Lung (tissue), 12 donors: ENCODE data around the gene PCDHB6. TPM values are rescaled to one million over a fixed set of nuclear protein-coding genes. Genes with fewer than 3 reads are reported as not detected.
"Not testable (repeated sequence)": the region's sequence is repeated elsewhere in the genome, so short reads cannot be mapped to it uniquely, and the experiment has no call there.

Experiments
- ATAC-seq: fragments of 200-7000 bp; cut with Tn5 transposase; one replicate; pipeline ENCODE4 v1.9.1; 2020; ENCODE audit warnings: moderate number of reproducible peaks; ENCODE audit not compliant: insufficient read depth, low FRiP score
- DNase-seq, 3 donors: peaks; one replicate each; pipeline ENCODE4 v3.0.0-alpha.2; 2013 to 2017
- H3K27ac ChIP-seq, 2 donors: one replicate each; pipeline ENCODE4 v1.5.1; 2013; ENCODE audit warnings: mild to moderate bottlenecking in 2 of 2, moderate library complexity in 2 of 2, control low read depth in 1 of 2, inconsistent platforms in 1 of 2, low read depth in 1 of 2, low read length in 1 of 2
- H3K27me3 ChIP-seq, 3 donors: one replicate each; pipeline ENCODE4 v1.5.1; 2013; ENCODE audit warnings: low read length in 2 of 3; ENCODE audit not compliant: control insufficient read depth in 3 of 3, insufficient read depth in 3 of 3
- H3K36me3 ChIP-seq, 4 donors: one replicate each; pipeline ENCODE4 v1.5.1; 2013; ENCODE audit warnings: low read length in 4 of 4, mild to moderate bottlenecking in 1 of 4, moderate library complexity in 1 of 4; ENCODE audit not compliant: control insufficient read depth in 4 of 4, insufficient read depth in 4 of 4
- H3K4me1 ChIP-seq, 5 donors: one replicate each; pipeline ENCODE4 v1.5.1; 2013; ENCODE audit warnings: low read length in 5 of 5, mild to moderate bottlenecking in 2 of 5, moderate library complexity in 1 of 5; ENCODE audit not compliant: control insufficient read depth in 5 of 5, insufficient read depth in 5 of 5
- H3K4me3 ChIP-seq: one replicate; pipeline ENCODE4 v1.5.1; 2013; ENCODE audit warnings: mild to moderate bottlenecking, control low read depth, moderate library complexity
- H3K9ac ChIP-seq, 2 donors: one replicate each; pipeline ENCODE4 v1.5.1; 2013; ENCODE audit warnings: low read length in 2 of 2, control low read depth in 1 of 2; ENCODE audit not compliant: insufficient read depth in 1 of 2
- H3K9me3 ChIP-seq, 4 donors: one replicate each; pipeline ENCODE4 v1.5.1; 2013; ENCODE audit warnings: low read length in 3 of 4, mild to moderate bottlenecking in 1 of 4, moderate library complexity in 1 of 4; ENCODE audit not compliant: control insufficient read depth in 4 of 4, insufficient read depth in 3 of 4
- WGBS, 2 donors: extraction: QIAGEN DNeasy Blood & Tissue Kit; methylation state at CpG; one replicate each; pipeline ENCODE4 v1.1.7; 2013; 5-methylcytosine and 5-hydroxymethylcytosine counted together
- polyA plus RNA-seq, 2 donors: library from polyadenylated mRNA; stranded (reverse); fragments of 200-250 nt; gene quantifications; one replicate each; pipeline ENCODE4 v1.2.1, GENCODE V29; 2013
- total RNA-seq, 2 donors: library from RNA; depleted of rRNA in 1 of 2; stranded (reverse); fragments of >200 nt in 1 of 2; gene quantifications; one replicate each; pipeline ENCODE4 v1.2.1, GENCODE V29; 2014 to 2021
- TF ChIP-seq, protein P1 (sequence below): IDR thresholded peaks from 2 replicates; pipeline ENCODE4 v1.5.1; 2012; ENCODE audit warnings: mild to moderate bottlenecking; ENCODE audit errors: control extremely low read depth, extremely low read depth
- donor health status: control.
- donor health status: control.
- donor health status: Bipolar disorder and iron deficiency.
- donor health status: healthy.
- donor health status: DM: yes; HTN: yes; CAD: no.

The PCDHB6 gene
- total and polyA plus RNA-seq, 4 donors, result 0.16 to 1.7 (median 0.66) TPM

DNA sequence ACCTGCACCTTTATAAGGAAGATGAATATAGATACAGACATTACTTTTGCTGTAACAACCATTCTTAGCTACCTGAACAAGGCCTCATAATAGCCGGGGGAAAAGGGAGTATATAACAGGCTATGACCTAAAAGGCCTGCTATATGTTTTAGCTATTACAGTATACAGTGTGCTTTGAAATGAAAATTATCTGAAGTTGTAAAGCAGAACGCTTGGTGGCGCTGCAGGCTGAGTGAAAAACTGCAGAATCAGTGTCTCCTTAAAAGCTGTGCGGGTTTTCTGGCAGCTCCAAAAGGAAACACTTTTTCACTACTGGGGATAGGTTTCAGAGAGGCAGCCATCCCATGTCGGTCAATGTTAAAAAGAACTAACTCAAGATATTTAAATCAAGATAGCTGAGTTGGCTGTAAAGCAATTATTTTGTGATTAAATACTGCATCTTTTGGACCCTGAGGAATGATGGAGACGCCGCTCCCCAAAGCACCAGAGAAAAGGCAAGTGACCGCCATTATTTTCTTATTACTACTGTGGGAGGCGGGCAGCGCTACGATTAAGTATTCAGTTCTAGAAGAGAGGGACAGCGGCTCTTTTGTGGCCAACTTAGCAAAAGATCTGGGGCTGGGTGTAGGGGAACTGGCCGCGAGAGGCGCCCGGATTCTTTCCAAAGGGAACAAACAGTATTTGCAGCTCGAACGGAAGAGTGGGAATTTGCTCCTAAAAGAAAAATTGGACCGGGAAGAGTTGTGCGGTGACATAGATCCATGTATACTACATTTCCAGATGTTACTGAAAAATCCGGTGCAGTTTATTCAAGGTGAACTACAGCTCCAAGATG lies 5.9 kb downstream of the PCDHB6 start:
- no peaks in the 10 kb centered on the region for H3K36me3 ChIP-seq
- H3K9me3 ChIP-seq, result peaks cover 0 to 41% (median 14%) of the 10 kb centered on the region in 4 donors
- H3K4me1 ChIP-seq, result no peaks in the 10 kb centered on the region
- no peak for ATAC-seq
- TF ChIP-seq, protein P1, sequence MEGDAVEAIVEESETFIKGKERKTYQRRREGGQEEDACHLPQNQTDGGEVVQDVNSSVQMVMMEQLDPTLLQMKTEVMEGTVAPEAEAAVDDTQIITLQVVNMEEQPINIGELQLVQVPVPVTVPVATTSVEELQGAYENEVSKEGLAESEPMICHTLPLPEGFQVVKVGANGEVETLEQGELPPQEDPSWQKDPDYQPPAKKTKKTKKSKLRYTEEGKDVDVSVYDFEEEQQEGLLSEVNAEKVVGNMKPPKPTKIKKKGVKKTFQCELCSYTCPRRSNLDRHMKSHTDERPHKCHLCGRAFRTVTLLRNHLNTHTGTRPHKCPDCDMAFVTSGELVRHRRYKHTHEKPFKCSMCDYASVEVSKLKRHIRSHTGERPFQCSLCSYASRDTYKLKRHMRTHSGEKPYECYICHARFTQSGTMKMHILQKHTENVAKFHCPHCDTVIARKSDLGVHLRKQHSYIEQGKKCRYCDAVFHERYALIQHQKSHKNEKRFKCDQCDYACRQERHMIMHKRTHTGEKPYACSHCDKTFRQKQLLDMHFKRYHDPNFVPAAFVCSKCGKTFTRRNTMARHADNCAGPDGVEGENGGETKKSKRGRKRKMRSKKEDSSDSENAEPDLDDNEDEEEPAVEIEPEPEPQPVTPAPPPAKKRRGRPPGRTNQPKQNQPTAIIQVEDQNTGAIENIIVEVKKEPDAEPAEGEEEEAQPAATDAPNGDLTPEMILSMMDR, result no peak
- no peak overlapping the region for H3K9ac ChIP-seq
- peaks cover 0 to 2% (median 0%) of the 10 kb centered on the region in 3 donors for H3K27me3 ChIP-seq
- DNase-seq, result no peak
- no peak overlapping the region for H3K4me3 ChIP-seq
- 26 to 35% methylated on average over 21 of the region's 21 CpGs for WGBS, 2 donors
- no peak overlapping the region for H3K27ac ChIP-seq

DNA sequence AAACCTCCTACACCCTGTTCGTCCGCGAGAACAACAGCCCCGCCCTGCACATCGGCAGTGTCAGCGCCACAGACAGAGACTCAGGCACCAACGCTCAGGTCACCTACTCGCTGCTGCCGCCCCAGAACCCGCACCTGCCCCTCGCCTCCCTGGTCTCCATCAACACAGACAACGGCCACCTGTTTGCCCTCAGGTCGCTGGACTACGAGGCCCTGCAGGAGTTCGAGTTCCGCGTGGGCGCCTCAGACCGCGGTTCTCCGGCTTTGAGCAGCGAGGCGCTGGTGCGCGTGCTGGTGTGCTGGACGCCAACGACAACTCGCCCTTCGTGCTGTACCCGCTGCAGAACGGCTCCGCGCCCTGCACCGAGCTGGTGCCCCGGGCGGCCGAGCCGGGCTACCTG lies 7.5 kb downstream of the PCDHB6 start:
- H3K4me1 ChIP-seq, H3K4me3 ChIP-seq, DNase-seq, ATAC-seq, H3K27ac ChIP-seq, H3K27me3 ChIP-seq, H3K36me3 ChIP-seq, H3K9ac ChIP-seq: not testable (repeated sequence)
- WGBS, 2 donors, result 29 to 41% methylated on average over 36 to 38 of the region's 38 CpGs
- peaks cover 0 to 25% (median 10%) of the 10 kb centered on the region in 4 donors for H3K9me3 ChIP-seq

DNA sequence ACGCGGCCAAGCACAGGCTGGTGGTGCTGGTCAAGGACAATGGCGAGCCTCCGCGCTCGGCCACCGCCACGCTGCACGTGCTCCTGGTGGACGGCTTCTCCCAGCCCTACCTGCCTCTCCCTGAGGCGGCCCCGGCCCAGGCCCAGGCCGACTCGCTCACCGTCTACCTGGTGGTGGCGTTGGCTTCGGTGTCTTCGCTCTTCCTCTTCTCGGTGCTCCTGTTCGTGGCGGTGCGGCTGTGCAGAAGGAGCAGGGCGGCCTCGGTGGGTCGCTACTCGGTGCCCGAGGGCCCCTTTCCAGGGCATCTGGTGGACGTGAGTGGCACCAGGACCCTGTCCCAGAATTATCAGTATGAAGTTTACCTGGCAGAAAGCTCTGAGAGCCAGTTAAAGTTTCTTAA lies 8.0 kb downstream of the PCDHB6 start:
- not testable (repeated sequence) for H3K9ac ChIP-seq, H3K27me3 ChIP-seq, H3K36me3 ChIP-seq, H3K27ac ChIP-seq, H3K4me3 ChIP-seq, DNase-seq, ATAC-seq, H3K4me1 ChIP-seq
- 23 to 35% methylated on average over 9 to 25 of the region's 28 CpGs for WGBS, 2 donors
- H3K9me3 ChIP-seq, result peaks cover 0 to 24% (median 11%) of the 10 kb centered on the region in 4 donors

DNA sequence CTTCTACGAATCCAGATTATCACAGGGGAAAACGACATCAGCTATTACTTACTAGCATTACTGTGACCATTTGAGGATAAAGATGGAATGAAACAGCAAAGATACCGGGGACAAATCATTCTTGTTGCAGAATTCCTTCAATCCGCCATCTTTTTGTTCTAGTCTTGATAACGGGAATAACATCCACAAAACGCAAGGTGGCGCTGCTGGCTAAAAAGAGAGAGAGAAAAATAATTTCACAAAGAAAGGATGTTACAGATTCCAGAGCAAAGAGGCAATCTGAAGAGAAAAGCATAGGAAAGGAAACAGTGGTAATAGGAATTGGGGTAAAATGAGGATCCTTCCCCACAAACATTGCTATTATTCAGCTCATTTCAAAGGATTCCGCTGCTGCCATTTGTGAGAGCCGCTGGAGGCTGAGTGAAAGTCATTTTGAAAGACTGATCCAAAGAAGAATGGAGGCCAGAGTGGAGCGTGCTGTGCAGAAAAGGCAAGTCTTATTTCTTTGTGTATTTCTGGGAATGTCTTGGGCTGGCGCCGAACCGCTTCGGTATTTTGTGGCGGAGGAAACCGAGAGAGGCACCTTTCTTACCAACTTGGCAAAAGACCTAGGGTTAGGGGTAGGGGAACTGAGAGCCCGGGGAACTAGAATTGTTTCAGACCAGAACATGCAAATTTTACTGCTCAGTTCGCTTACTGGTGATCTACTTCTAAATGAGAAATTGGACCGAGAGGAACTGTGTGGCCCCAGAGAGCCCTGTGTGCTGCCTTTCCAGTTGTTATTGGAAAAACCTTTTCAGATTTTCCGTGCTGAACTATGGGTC lies 22.7 kb downstream of the PCDHB6 start, which contains the start of gene PCDHB7:
Gene PCDHB7 (plus strand): TSS at position 264 of the 824 bp plus-strand sequence. CDS start 192 bp downstream, at position 456.
- Histone ChIP-seq H3K36me3 (peaks cover 0 to 3% (median 0%) of the 10 kb centered on the region in 4 donors), H3K9me3 (peaks cover 6 to 31% (median 17%) of the 10 kb centered on the region in 4 donors), H3K4me3 (peak within 1 kb of the TSS; percentile 22), H3K27ac (no peak within 1 kb of the TSS), H3K27me3 (no peaks in the 10 kb centered on the region), H3K4me1 (no peaks in the 10 kb centered on the region), H3K9ac (peak within 1 kb of the TSS in 1 of 2 donors; percentile 58)
- DNase-seq, result peak in 2 of 3 donors; percentile 69 to 78
- ATAC-seq, result no peak
- TF ChIP-seq, protein P1, result no peak
- 23 to 31% methylated on average over 20 of the region's 20 CpGs for WGBS, 2 donors

DNA sequence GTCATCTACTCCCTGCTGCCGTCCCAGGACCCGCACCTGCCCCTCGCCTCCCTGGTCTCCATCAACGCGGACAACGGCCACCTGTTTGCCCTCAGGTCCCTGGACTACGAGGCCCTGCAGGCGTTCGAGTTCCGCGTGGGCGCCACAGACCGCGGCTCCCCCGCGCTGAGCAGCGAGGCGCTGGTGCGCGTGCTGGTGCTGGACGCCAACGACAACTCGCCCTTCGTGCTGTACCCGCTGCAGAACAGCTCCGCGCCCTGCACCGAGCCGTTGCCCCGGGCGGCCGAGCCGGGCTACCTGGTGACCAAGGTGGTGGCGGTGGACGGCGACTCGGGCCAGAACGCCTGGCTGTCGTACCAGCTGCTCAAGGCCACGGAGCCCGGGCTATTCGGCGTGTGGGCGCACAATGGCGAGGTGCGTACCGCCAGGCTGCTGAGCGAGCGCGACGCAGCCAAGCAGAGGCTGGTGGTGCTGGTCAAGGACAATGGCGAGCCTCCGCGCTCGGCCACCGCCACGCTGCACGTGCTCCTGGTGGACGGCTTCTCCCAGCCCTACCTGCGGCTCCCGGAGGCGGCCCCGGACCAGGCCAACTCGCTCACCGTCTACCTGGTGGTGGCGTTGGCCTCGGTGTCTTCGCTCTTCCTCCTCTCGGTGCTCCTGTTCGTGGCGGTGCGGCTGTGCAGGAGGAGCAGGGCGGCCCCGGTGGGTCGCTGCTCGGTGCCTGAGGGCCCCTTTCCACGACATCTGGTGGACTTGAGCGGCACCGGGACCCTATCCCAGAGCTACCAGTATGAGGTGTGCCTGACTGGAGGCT lies 24.6 kb downstream of the PCDHB6 start:
- WGBS, 2 donors, result 36 to 55% methylated on average over 46 to 79 of the region's 79 CpGs
- DNase-seq, H3K27me3 ChIP-seq: not testable (repeated sequence)

More for the DNA sequence above, 24.6 kb downstream of the PCDHB6 start:
- not testable (repeated sequence) for H3K4me1 ChIP-seq, H3K27ac ChIP-seq, H3K9ac ChIP-seq, H3K4me3 ChIP-seq, H3K36me3 ChIP-seq, ATAC-seq
- H3K9me3 ChIP-seq, result peaks cover 6 to 39% (median 23%) of the 10 kb centered on the region in 4 donors
